GM18951 (cell line): ENCODE measurements around the gene OLFML3.
"Not testable (repeated sequence)": the region's sequence is repeated elsewhere in the genome, so short reads cannot be mapped to it uniquely, and the experiment has no call there.

Experiments
- POLR2A ChIP-seq: IDR thresholded peaks from 4 replicates; pipeline ENCODE4 v1.6.1; 2011; ENCODE audit warnings: mild to moderate bottlenecking; ENCODE audit not compliant: insufficient read length, insufficient read depth; ENCODE audit errors: extremely low read depth
- in situ Hi-C: fragments of 300-500 bp; cut with MboI; formaldehyde crosslinking; loops from one replicate; pipeline ENCODE4 v1.12.0; 2022; ENCODE audit warnings: low sequenced_read_pairs, mixed read lengths, inconsistent platforms; ENCODE audit not compliant: unreplicated experiment

Gene OLFML3

GRCh38 chr1:114011796-114012195 is 32.5 kb downstream of the OLFML3 start:
- in situ Hi-C loops, result no loop called here
- TF ChIP-seq POLR2A, result no peak

DNA sequence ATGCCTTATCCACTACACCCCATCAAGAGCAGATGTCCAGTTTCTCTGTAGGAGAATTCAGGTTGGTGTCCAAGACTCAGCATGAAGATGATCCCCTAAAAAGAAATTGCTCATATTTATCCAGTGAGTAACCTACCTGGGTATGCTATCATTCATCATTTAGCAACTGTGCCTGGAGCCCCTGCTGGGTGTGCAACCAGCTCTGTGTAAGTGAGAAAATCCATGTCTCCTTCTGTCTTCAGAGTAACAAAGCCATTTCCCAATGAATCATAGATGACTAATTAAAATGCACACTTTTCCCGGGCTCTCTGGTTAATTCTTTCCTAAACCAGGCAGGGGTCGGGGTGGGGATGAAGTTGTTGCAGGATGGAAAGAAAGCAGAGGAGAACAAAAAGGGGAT is 35.8 kb downstream of the OLFML3 start:
- TF ChIP-seq POLR2A, result no peak
- in situ Hi-C loops, result no loop called here

DNA sequence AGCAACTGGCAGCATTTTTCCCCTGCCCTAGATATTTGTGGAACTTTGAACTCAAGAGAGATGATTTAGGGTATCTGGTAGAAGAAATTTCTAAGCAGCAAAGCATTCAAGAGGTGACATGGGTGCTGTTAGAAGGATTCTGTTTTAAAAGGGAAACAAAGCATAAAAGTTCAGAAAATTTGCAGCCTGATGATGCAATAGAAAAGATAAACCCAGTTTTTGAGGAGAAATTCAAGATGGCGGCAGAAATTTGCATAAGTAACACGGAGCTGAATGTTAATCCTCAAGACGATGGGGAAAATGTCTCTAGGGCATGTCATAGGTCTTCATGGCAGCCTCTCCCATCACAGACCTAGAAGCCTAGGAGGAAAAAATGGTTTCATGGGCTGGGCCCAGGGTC is 40.5 kb downstream of the OLFML3 start:
- in situ Hi-C loops, result not testable (repeated sequence)

GRCh38 chr1:114021665-114022099 is 42.4 kb downstream of the OLFML3 start:
- TF ChIP-seq POLR2A, result no peak
- in situ Hi-C loops, result no loop called here

DNA sequence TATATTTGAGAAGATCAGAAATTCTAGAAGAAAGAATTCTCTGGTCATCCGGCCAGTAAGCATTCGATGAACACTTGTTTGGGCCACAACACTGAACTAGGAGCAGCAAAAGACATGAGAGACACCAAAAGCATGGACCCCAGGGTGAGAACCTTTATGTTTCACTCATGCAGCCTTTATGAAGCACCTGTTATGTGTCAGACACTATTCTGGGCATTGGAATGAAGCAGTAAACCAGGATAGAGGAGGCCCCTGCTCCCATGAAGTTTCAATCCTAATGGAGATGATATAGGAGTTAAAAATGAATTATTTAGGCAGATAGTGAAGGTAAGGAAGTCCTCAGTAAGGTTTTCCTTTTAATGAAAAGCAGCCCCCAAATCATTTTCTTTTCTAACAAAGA is 43.6 kb downstream of the OLFML3 start:
- in situ Hi-C loops, result no loop called here

GRCh38 chr1:114023377-114023776 is 44.1 kb downstream of the OLFML3 start:
- TF ChIP-seq POLR2A, result no peak
- in situ Hi-C loops, result no loop called here

More for the DNA sequence above, 43.6 kb downstream of the OLFML3 start:
- TF ChIP-seq POLR2A, result no peak

GRCh38 chr1:114024049-114024448 is 44.8 kb downstream of the OLFML3 start:
- TF ChIP-seq POLR2A, result no peak
- in situ Hi-C loops, result no loop called here

GRCh38 chr1:114025609-114026401 is 46.5 kb downstream of the OLFML3 start:
- in situ Hi-C loops, result no loop called here
- no peak for TF ChIP-seq POLR2A

DNA sequence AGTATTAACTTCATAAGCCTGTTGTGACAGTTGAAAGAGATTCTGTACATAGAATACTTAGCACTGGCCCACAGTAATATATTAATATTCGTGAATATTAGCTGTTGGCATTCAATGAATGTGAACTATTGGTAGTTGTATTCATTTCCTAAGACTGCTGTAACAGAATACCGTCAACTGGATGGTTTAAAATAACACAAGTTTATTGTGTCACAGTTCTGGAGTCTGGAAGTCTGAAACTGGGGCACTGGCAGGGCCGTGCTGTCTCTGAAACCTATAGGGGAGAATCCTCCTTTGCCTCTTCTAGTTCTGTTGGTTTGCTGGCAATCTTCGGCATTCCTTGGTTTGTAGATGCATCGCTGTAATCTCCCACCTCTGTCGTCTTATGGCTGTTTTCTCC is 47.5 kb downstream of the OLFML3 start:
- in situ Hi-C loops, result no loop called here
- no peak for TF ChIP-seq POLR2A
